K562 (cell line): ENCODE measurements around the gene FBXO10. TPM values are rescaled to one million over a fixed set of nuclear protein-coding genes. Genes with fewer than 3 reads are reported as not detected.

ENCODE experiments used
- ATAC-seq: fragments of 200-7000 bp; cut with Tn5 transposase; 3 replicates; pipeline ENCODE4 v1.9.1; 2020; ENCODE audit warnings: moderate library complexity
- BruUV-seq: library from RNA; stranded (reverse); fragments of 400-500 nt; replicated peaks from 2 replicates; lab custom pipeline; 2021; lab: Mats Ljungman, UMichigan
- CTCF ChIA-PET: fragments of 300-600 bp; formaldehyde crosslinking; extraction: SDS; loops from one replicate; lab custom pipeline; 2021; ENCODE audit warnings: low intra/inter-chr PET ratio; lab: Yijun Ruan, JAX
- POLR2A ChIA-PET: fragments of 300-600, 350-650 bp; sonication (Branson Sonifier 250); formaldehyde crosslinking; extraction: SDS; loops from one replicate; lab custom pipeline; 2021; ENCODE audit warnings: antibody characterized with exemption, inconsistent platforms; lab: Yijun Ruan, JAX
- DNase-seq, 4 experiments: peaks; one replicate each; pipeline versions ENCODE4 v3.0.0 to v3.0.0-alpha.2; 2011 to 2018; ENCODE audit warnings: low spot score in 3 of 4, mixed read lengths in 3 of 4; ENCODE audit errors: extremely low read depth in 1 of 4
- FAIRE-seq: peaks from 2 replicates; lab custom pipeline; 2011; peaks lifted over from hg19 to GRCh38; lab: Jason Lieb, UNC
- H2AFZ ChIP-seq: 2 replicates; pipeline ENCODE4 v1.6.0; 2011; ENCODE audit warnings: low read depth, low read length, control low read depth, inconsistent platforms
- H3K27ac ChIP-seq: fragments of 200-600 bp; 3 replicates; pipeline ENCODE4 v1.8.0; 2011; ENCODE audit warnings: low read depth, mild to moderate bottlenecking, control low read depth, inconsistent platforms, low read length, moderate library complexity, mixed read lengths; ENCODE audit errors: extremely low read depth
- H3K27me3 ChIP-seq, 2 experiments: fragments of 300-600 bp in 1 of 2; 2 replicates in 1 of 2; 3 replicates in 1 of 2; pipeline versions ENCODE4 v1.6.0 to v1.8.0; 2011; ENCODE audit warnings: inconsistent platforms in 2 of 2, low read length in 2 of 2, mild to moderate bottlenecking in 1 of 2, mixed read lengths in 1 of 2, moderate library complexity in 1 of 2; ENCODE audit not compliant: control insufficient read depth in 2 of 2, insufficient read depth in 2 of 2
- H3K36me3 ChIP-seq: fragments of 300-600 bp; 3 replicates; pipeline ENCODE4 v1.8.0; 2011; ENCODE audit warnings: mild to moderate bottlenecking, low read length, inconsistent platforms; ENCODE audit not compliant: control insufficient read depth, insufficient read depth
- H3K4me1 ChIP-seq, 2 experiments: fragments of 200-600 bp in 1 of 2; replicated peaks in 1 of 2; 2 replicates in 1 of 2; 3 replicates in 1 of 2; pipeline versions ENCODE4 v1.5.1 to v1.8.0; 2011; ENCODE audit warnings: inconsistent platforms in 2 of 2, low read length in 2 of 2, mild to moderate bottlenecking in 1 of 2, mixed read lengths in 1 of 2, moderate library complexity in 1 of 2; ENCODE audit not compliant: control insufficient read depth in 2 of 2, insufficient read depth in 2 of 2
- H3K4me2 ChIP-seq: 2 replicates; pipeline ENCODE4 v1.6.1; 2011; ENCODE audit warnings: low read length, control low read depth, inconsistent platforms, mixed read lengths; ENCODE audit not compliant: insufficient read depth
- H3K4me3 ChIP-seq: fragments of 200-600 bp; sonication (generic), shearing (Covaris generic); 2 replicates; pipeline ENCODE4 v1.5.1; 2016; ENCODE audit warnings: control low read depth, inconsistent platforms
- H3K79me2 ChIP-seq: fragments of 200-600 bp; 3 replicates; pipeline ENCODE4 v1.8.0; 2011; ENCODE audit warnings: low read length, inconsistent platforms; ENCODE audit not compliant: control insufficient read depth, insufficient read depth
- H3K9ac ChIP-seq, 2 experiments: 2 replicates each; pipeline versions ENCODE4 v1.6.0 to v1.6.1; 2011; ENCODE audit warnings: low read depth in 2 of 2, low read length in 2 of 2, control low read depth in 1 of 2, inconsistent platforms in 1 of 2, mild to moderate bottlenecking in 1 of 2, mixed read lengths in 1 of 2; ENCODE audit not compliant: insufficient read depth in 1 of 2
- H3K9me1 ChIP-seq: one replicate; pipeline ENCODE4 v1.6.0; 2011; ENCODE audit warnings: inconsistent platforms, mild to moderate bottlenecking, low read length, moderate library complexity; ENCODE audit not compliant: control insufficient read depth, insufficient read depth
- H3K9me3 ChIP-seq: replicated peaks from 2 replicates; pipeline ENCODE4 v1.5.1; 2011; ENCODE audit warnings: low read depth, low read length, inconsistent platforms; ENCODE audit not compliant: control insufficient read depth, insufficient read depth
- H4K20me1 ChIP-seq: replicated peaks from 2 replicates; pipeline ENCODE4 v1.6.1; 2011; ENCODE audit warnings: low read length, inconsistent platforms, mixed read lengths; ENCODE audit not compliant: control insufficient read depth, insufficient read depth
- ESRRA ChIP-seq: fragments of 450-650 bp; IDR thresholded peaks from 2 replicates; pipeline ENCODE4 v1.6.1; 2014; ENCODE audit warnings: low read depth, mild to moderate bottlenecking, moderate library complexity, borderline replicate concordance
- HMGXB4 ChIP-seq: sonication (generic); formaldehyde crosslinking; IDR thresholded peaks from 2 replicates; pipeline ENCODE4 v1.8.1; 2023; ENCODE audit warnings: mild to moderate bottlenecking, missing genetic modification reagents
- PKNOX1 ChIP-seq: fragments of 450-650 bp; IDR thresholded peaks from 2 replicates; pipeline ENCODE4 v1.6.1; 2016
- SREBF1 ChIP-seq: fragments of 150-350 bp; IDR thresholded peaks from 2 replicates; pipeline ENCODE4 v1.6.1; 2014; ENCODE audit warnings: antibody characterized with exemption, low read depth, low read length, borderline replicate concordance
- THRB ChIP-seq: fragments of 450-650 bp; formaldehyde crosslinking; conservative IDR thresholded peaks from 2 replicates; pipeline ENCODE4 v1.4.0; 2022; ENCODE audit warnings: mild to moderate bottlenecking, missing genetic modification characterization
- U2AF1 ChIP-seq: fragments of 200-400 bp; formaldehyde crosslinking; optimal IDR thresholded peaks from 2 replicates; pipeline ENCODE3; 2017; ENCODE audit warnings: mild to moderate bottlenecking, low read depth, low read length, moderate library complexity
- WGBS: fragments of 100-300 bp; shearing (Covaris generic); methylation state at CpG from one replicate; pipeline ENCODE4 v1.1.6; 2016; ENCODE audit warnings: low coverage, mixed read lengths; ENCODE audit not compliant: insufficient coverage; ENCODE audit errors: missing lambda C conversion rate; 5-methylcytosine and 5-hydroxymethylcytosine counted together
- in situ Hi-C: fragments of 300-500 bp; cut with MboI; formaldehyde crosslinking; loops from 4 replicates; pipeline ENCODE4 v1.15.0; 2018; ENCODE audit warnings: inconsistent platforms, mixed read lengths
- intact Hi-C: fragments of 100-400 bp; cut with micrococcal nuclease; formaldehyde crosslinking; loops from 2 replicates; pipeline ENCODE4 v1.14.2; 2022
- polyA plus RNA-seq, 8 experiments: library from polyadenylated mRNA; depleted of rRNA in 4 of 8; stranded (reverse) in 5 of 8; unstranded in 3 of 8; fragments of >200 nt; fragmentation: Nextera tagmentation in 2 of 8; fragmentation: Illumina TruSeq in 1 of 8; extraction: Ambion mirVana in 2 of 8; extraction: Trizol in 1 of 8; gene quantifications; 2 replicates each; pipeline versions ENCODE4 v1.2.1 to v1.2.3, GENCODE V29; 2011 to 2014; ENCODE audit warnings: inconsistent platforms in 1 of 8, missing spikeins in 1 of 8
- total RNA-seq, 7 experiments: library from RNA; depleted of rRNA in 6 of 7; stranded (reverse); fragments of >200 nt in 6 of 7; fragmentation: Illumina TruSeq in 2 of 7; extraction: Trizol in 2 of 7; gene quantifications; 2 replicates each; pipeline versions ENCODE4 v1.2.1 to v1.2.3, GENCODE V29; 2011 to 2021; ENCODE audit warnings: low replicate concordance in 1 of 7

FBXO10 gene
- total and polyA plus RNA-seq, 9 of the 15 experiments (the other 6 are each of a cell fraction or from before 2014, with no cell fraction given), result 0.84 to 9.9 (median 6.0) TPM

GRCh38 chr9:37619806-37620205 lies 43.6 kb upstream of the FBXO10 start (continued):
- no peak for TF ChIP-seq HMGXB4 (CRISPR knock-in tag)

- H3K27me3 ChIP-seq, result peaks cover 37 to 59% of the 10 kb centered on the region in 2 experiments
- POLR2A ChIA-PET, result interaction anchor here (0.7 to 2.2 kb wide), 3 partner anchors 8 to 44 kb away, joined by 3 to 6 read pairs (median 4); no protein-coding TSS in a partner anchor
- in situ Hi-C loops (no loop called here), intact Hi-C loops (no loop called here)
- BruUV-seq, result no TSS peak
- H3K9ac ChIP-seq, result no peak overlapping the region
- no peak overlapping the region for H2AFZ ChIP-seq
- ATAC-seq (no peak), DNase-seq (no peak), FAIRE-seq (no peak)
- no peak overlapping the region for H3K27ac ChIP-seq
- peaks cover 5% of the 10 kb centered on the region; the same call in 1 of the 2 replicates for H4K20me1 ChIP-seq
- no peaks in the 10 kb centered on the region for H3K79me2 ChIP-seq
- CTCF ChIA-PET, result no interaction called here
- H3K4me2 ChIP-seq, result no peak overlapping the region
- no peak overlapping the region for H3K4me3 ChIP-seq
- no peaks in the 10 kb centered on the region; a peak in 1 of 5 replicates for H3K4me1 ChIP-seq
- no peaks in the 10 kb centered on the region for H3K36me3 ChIP-seq
- TF ChIP-seq THRB (CRISPR knock-in tag) (no peak), SREBF1 (no peak), ESRRA (no peak), U2AF1 (no peak), PKNOX1 (no peak)
- H3K9me3 ChIP-seq, result no peaks in the 10 kb centered on the region
- WGBS, result 0% methylated on average over 4 of the region's 4 CpGs
- H3K9me1 ChIP-seq, result no peaks in the 10 kb centered on the region
Measured at GRCh38 chr9:37618817-37619216, 42.6 kb upstream of the FBXO10 start.
